Measurements from ENCODE around the gene GALNT18. TPM values are rescaled to one million over a fixed set of nuclear protein-coding genes. Genes with fewer than 3 reads are reported as not detected.

The GALNT18 gene
- total RNA-seq, 2 donors from 2014 or later: 28.2 to 57.8 TPM

- no peak for TF ChIP-seq CTCF (IDR thresholded peaks at IDR 0.05)
- H3K9me3 ChIP-seq: no peaks in the 10 kb centered on the region
- H3K4me1 ChIP-seq (ENCODE audit: control insufficient read depth in 1 of 2, low read depth in 2 of 2): no peaks in the 10 kb centered on the region
- no peak overlapping the region for H3K4me3 ChIP-seq
- H3K36me3 ChIP-seq: no peaks in the 10 kb centered on the region
- H3K27me3 ChIP-seq (replicated peaks; ENCODE audit: insufficient read depth): no peaks in the 10 kb centered on the region
- DNase-seq (ENCODE audit: low spot score) (no peak), ATAC-seq (ENCODE audit: insufficient number of reproducible peaks, low FRiP score, low read depth) (no peak)
- H3K27ac ChIP-seq: no peak overlapping the region
These were observed 243.4 kb downstream of the GALNT18 start for GRCh38 chr11:11378184-11378940.

- no peak overlapping the region for H3K4me3 ChIP-seq
- no peaks in the 10 kb centered on the region for H3K9me3 ChIP-seq
- no peak for TF ChIP-seq CTCF (IDR thresholded peaks at IDR 0.05)
- no peak for ATAC-seq (ENCODE audit: insufficient number of reproducible peaks, low FRiP score, low read depth)
- H3K4me1 ChIP-seq (ENCODE audit: control insufficient read depth in 1 of 2, low read depth in 2 of 2): peaks cover 0 to 17% of the 10 kb centered on the region in 2 donors
- H3K36me3 ChIP-seq: no peaks in the 10 kb centered on the region
- no peak for DNase-seq (ENCODE audit: low spot score)
- no peak overlapping the region for H3K27ac ChIP-seq
- no peaks in the 10 kb centered on the region for H3K27me3 ChIP-seq (replicated peaks; ENCODE audit: insufficient read depth)
These were observed 247.3 kb downstream of the GALNT18 start for GRCh38 chr11:11374358-11375148.

- Histone ChIP-seq H3K27me3 (replicated peaks; ENCODE audit: insufficient read depth) (no peaks in the 10 kb centered on the region), H3K36me3 (no peaks in the 10 kb centered on the region), H3K4me1 (ENCODE audit: control insufficient read depth in 1 of 2, low read depth in 2 of 2) (peaks cover 0 to 17% of the 10 kb centered on the region in 2 donors), H3K27ac (no peak overlapping the region), H3K9me3 (no peaks in the 10 kb centered on the region), H3K4me3 (no peak overlapping the region)
- no peak for DNase-seq (ENCODE audit: low spot score)
- ATAC-seq (ENCODE audit: insufficient number of reproducible peaks, low FRiP score, low read depth): no peak
- TF ChIP-seq CTCF (IDR thresholded peaks at IDR 0.05): no peak
These were observed 247.9 kb downstream of the GALNT18 start for GRCh38 chr11:11373934-11374333.

- H3K27me3 ChIP-seq (replicated peaks; ENCODE audit: insufficient read depth): no peaks in the 10 kb centered on the region
- ATAC-seq (ENCODE audit: insufficient number of reproducible peaks, low FRiP score, low read depth) (no peak), DNase-seq (ENCODE audit: low spot score) (no peak)
- H3K4me1 ChIP-seq (ENCODE audit: control insufficient read depth in 1 of 2, low read depth in 2 of 2): peaks cover 0 to 17% of the 10 kb centered on the region in 2 donors
- no peak overlapping the region for H3K27ac ChIP-seq
- no peaks in the 10 kb centered on the region for H3K36me3 ChIP-seq
- no peak overlapping the region for H3K4me3 ChIP-seq
- H3K9me3 ChIP-seq: no peaks in the 10 kb centered on the region
- no peak for TF ChIP-seq CTCF (IDR thresholded peaks at IDR 0.05)
These were observed 249.3 kb downstream of the GALNT18 start for GRCh38 chr11:11372461-11372860.

GRCh38 chr11:11370962-11371303, 250.9 kb downstream of the GALNT18 start:
- H3K4me1 ChIP-seq (ENCODE audit: control insufficient read depth in 1 of 2, low read depth in 2 of 2): peaks cover 0 to 17% of the 10 kb centered on the region in 2 donors
- ATAC-seq (ENCODE audit: insufficient number of reproducible peaks, low FRiP score, low read depth): no peak
- no peak overlapping the region for H3K27ac ChIP-seq

More at GRCh38 chr11:11370962-11371303, 250.9 kb downstream of the GALNT18 start:
- H3K27me3 ChIP-seq (replicated peaks; ENCODE audit: insufficient read depth): no peaks in the 10 kb centered on the region
- H3K36me3 ChIP-seq: no peaks in the 10 kb centered on the region
- H3K9me3 ChIP-seq: no peaks in the 10 kb centered on the region
- H3K4me3 ChIP-seq: no peak overlapping the region
- no peak for DNase-seq (ENCODE audit: low spot score)
- TF ChIP-seq CTCF (IDR thresholded peaks at IDR 0.05): no peak
